Measurements from ENCODE around the gene ELF1.

- no peak for TF ChIP-seq CTCF (IDR thresholded peaks at IDR 0.05)
- TF ChIP-seq POLR2AphosphoS5 (IDR thresholded peaks at IDR 0.05): no peak
These were observed 102.7 kb downstream of the ELF1 start for GRCh38 chr13:40916207-40916998.
